Tibial artery (tissue), 4 donors: Measurements from ENCODE around the gene GABBR1.

Source experiments
- DNase-seq, 2 donors: peaks; one replicate each; pipeline ENCODE4 v3.0.0-alpha.2; 2019
- H3K27ac ChIP-seq, 2 donors: fragments of 200-600 bp; sonication (generic) in 1 of 2; 1 replicate in 1 of 2; 2 replicates in 1 of 2; pipeline ENCODE4 v1.5.1; 2018 to 2019; ENCODE audit warnings: mild to moderate bottlenecking in 1 of 2
- H3K27me3 ChIP-seq, 2 donors: fragments of 200-600 bp; sonication (generic) in 1 of 2; one replicate each; pipeline versions ENCODE4 v1.5.1 to v1.6.0; 2016 to 2019
- H3K36me3 ChIP-seq, 3 donors: fragments of 200-600 bp; sonication (generic) in 2 of 3; one replicate each; pipeline ENCODE4 v1.5.1; 2016 to 2019; ENCODE audit warnings: mild to moderate bottlenecking in 2 of 3
- H3K4me1 ChIP-seq, 4 donors: fragments of 200-600 bp; sonication (generic) in 2 of 4; 1 replicate in 3 of 4; 2 replicates in 1 of 4; pipeline ENCODE4 v1.5.1; 2016 to 2019
- H3K4me3 ChIP-seq, 2 donors: fragments of 200-600 bp; sonication (generic) in 1 of 2; 1 replicate in 1 of 2; 2 replicates in 1 of 2; pipeline ENCODE4 v1.5.1; 2018 to 2019; ENCODE audit warnings: mild to moderate bottlenecking in 2 of 2
- H3K9me3 ChIP-seq, 3 donors: fragments of 200-600 bp; sonication (generic) in 1 of 3; one replicate each; pipeline ENCODE4 v1.5.1; 2016 to 2019
- CTCF ChIP-seq, 2 experiments: fragments of 200-600 bp in 1 of 2; fragments of 450-650 bp in 1 of 2; IDR thresholded peaks; one replicate each; pipeline ENCODE4 v1.5.1; 2017 to 2019; ENCODE audit warnings: antibody characterized with exemption in 2 of 2, mild to moderate bottlenecking in 1 of 2, moderate library complexity in 1 of 2
- intact Hi-C: fragments of 100-400 bp; cut with DNase I; formaldehyde crosslinking; loops from one replicate; pipeline ENCODE4 v1.15.0; 2023; ENCODE audit warnings: low total_unique reads

Gene GABBR1

GRCh38 chr6:29652198-29652584 lies 19.2 kb upstream of the GABBR1 start:
- Histone ChIP-seq H3K27ac (no peak overlapping the region), H3K9me3 (no peaks in the 10 kb centered on the region), H3K4me1 (peaks cover 0 to 34% (median 17%) of the 10 kb centered on the region in 4 donors), H3K36me3 (no peaks in the 10 kb centered on the region), H3K4me3 (no peak overlapping the region), H3K27me3 (no peaks in the 10 kb centered on the region)
- TF ChIP-seq CTCF (IDR thresholded peaks at IDR 0.05) = no peak
- DNase-seq = no peak
- intact Hi-C loops = no loop called here

GRCh38 chr6:29651413-29652197 lies 18.6 kb upstream of the GABBR1 start:
- peaks cover 0 to 31% (median 13%) of the 10 kb centered on the region in 4 donors for H3K4me1 ChIP-seq
- no peaks in the 10 kb centered on the region for H3K36me3 ChIP-seq
- peak; percentile 50 to 55 for TF ChIP-seq CTCF (IDR thresholded peaks at IDR 0.05)
- H3K27ac ChIP-seq = no peak overlapping the region
- no peaks in the 10 kb centered on the region for H3K27me3 ChIP-seq
- DNase-seq = no peak
- intact Hi-C loops = no loop called here
- H3K9me3 ChIP-seq = no peaks in the 10 kb centered on the region
- no peak overlapping the region for H3K4me3 ChIP-seq

GRCh38 chr6:29649701-29650673 lies 17.0 kb upstream of the GABBR1 start:
- peak overlapping the region; percentile 51 to 62 for H3K4me3 ChIP-seq
- peaks cover 0 to 16% (median 6%) of the 10 kb centered on the region in 4 donors for H3K4me1 ChIP-seq
- peak; percentile 87 to 88 for TF ChIP-seq CTCF (IDR thresholded peaks at IDR 0.05)
- peak; percentile 98 to 99 for DNase-seq
- intact Hi-C loops = no loop called here
- no peaks in the 10 kb centered on the region for H3K36me3 ChIP-seq
- H3K27me3 ChIP-seq = no peaks in the 10 kb centered on the region
- H3K27ac ChIP-seq = peak overlapping the region; percentile 90 to 93
- H3K9me3 ChIP-seq = no peaks in the 10 kb centered on the region

GRCh38 chr6:29647927-29648642 lies 15.1 kb upstream of the GABBR1 start:
- H3K36me3 ChIP-seq = no peaks in the 10 kb centered on the region
- H3K4me3 ChIP-seq = no peak overlapping the region
- H3K4me1 ChIP-seq = peaks cover 0 to 4% (median 3%) of the 10 kb centered on the region in 4 donors
- intact Hi-C loops = no loop called here
- no peak for DNase-seq
- H3K9me3 ChIP-seq = no peaks in the 10 kb centered on the region
- no peak overlapping the region for H3K27ac ChIP-seq
- no peaks in the 10 kb centered on the region for H3K27me3 ChIP-seq
- TF ChIP-seq CTCF (IDR thresholded peaks at IDR 0.05) = peak; percentile 44 to 52

GRCh38 chr6:29641430-29642148 lies 8.6 kb upstream of the GABBR1 start:
- no peaks in the 10 kb centered on the region for H3K27me3 ChIP-seq
- DNase-seq = no peak
- no peaks in the 10 kb centered on the region for H3K4me1 ChIP-seq
- no peak overlapping the region for H3K27ac ChIP-seq
- TF ChIP-seq CTCF (IDR thresholded peaks at IDR 0.05) = no peak
- no peak overlapping the region for H3K4me3 ChIP-seq
- H3K9me3 ChIP-seq = no peaks in the 10 kb centered on the region
- no peaks in the 10 kb centered on the region for H3K36me3 ChIP-seq
- intact Hi-C loops = no loop called here
